Osteoblast (primary cell): ENCODE data around the gene DPP8. TPM values are rescaled to one million over a fixed set of nuclear protein-coding genes. Genes with fewer than 3 reads are reported as not detected.
"Not testable (repeated sequence)": the region's sequence is repeated elsewhere in the genome, so short reads cannot be mapped to it uniquely, and the experiment has no call there.

Source experiments
- DNase-seq: peaks from one replicate; pipeline ENCODE4 v3.0.0; 2011; ENCODE audit warnings: low spot score, mixed read lengths; ENCODE audit not compliant: insufficient read length; ENCODE audit errors: missing footprints
- H2AFZ ChIP-seq: 2 replicates; pipeline ENCODE4 v1.6.0; 2011; ENCODE audit warnings: mild to moderate bottlenecking, low read length
- H3K27ac ChIP-seq: 2 replicates; pipeline ENCODE4 v1.5.1; 2011; ENCODE audit warnings: mild to moderate bottlenecking, low read depth, low read length, moderate library complexity
- H3K27me3 ChIP-seq: 2 replicates; pipeline ENCODE4 v1.6.0; 2012; ENCODE audit warnings: mild to moderate bottlenecking, control low read depth, inconsistent platforms, low read length, moderate library complexity; ENCODE audit not compliant: insufficient read depth
- H3K36me3 ChIP-seq: 2 replicates; pipeline ENCODE4 v1.5.1; 2011; ENCODE audit warnings: mild to moderate bottlenecking, low read length, control low read depth, moderate library complexity; ENCODE audit not compliant: insufficient read depth
- H3K4me1 ChIP-seq: 2 replicates; pipeline ENCODE4 v1.5.1; 2011; ENCODE audit warnings: mild to moderate bottlenecking, low read length, control low read depth, moderate library complexity; ENCODE audit not compliant: insufficient read depth
- H3K4me2 ChIP-seq: 2 replicates; pipeline ENCODE4 v1.6.0; 2011; ENCODE audit warnings: mild to moderate bottlenecking, low read length; ENCODE audit not compliant: insufficient read depth
- H3K4me3 ChIP-seq: fragments of 200-600 bp; sonication (generic); 3 replicates; pipeline ENCODE4 v1.5.1; 2012; ENCODE audit warnings: mild to moderate bottlenecking, low read length, inconsistent platforms; ENCODE audit not compliant: insufficient read depth
- H3K79me2 ChIP-seq: 2 replicates; pipeline ENCODE4 v1.6.0; 2012; ENCODE audit warnings: mild to moderate bottlenecking, low read length, control low read depth, inconsistent platforms; ENCODE audit not compliant: insufficient read depth
- H3K9me3 ChIP-seq: 2 replicates; pipeline ENCODE4 v1.5.1; 2011; ENCODE audit warnings: low read depth, low read length, control low read depth
- H4K20me1 ChIP-seq: 2 replicates; pipeline ENCODE4 v1.6.0; 2012; ENCODE audit warnings: mild to moderate bottlenecking, low read length, control low read depth; ENCODE audit not compliant: insufficient read depth
- CTCF ChIP-seq: IDR thresholded peaks from 2 replicates; pipeline ENCODE4 v1.5.1; 2011; ENCODE audit warnings: mild to moderate bottlenecking, low read depth, low read length, moderate library complexity; ENCODE audit errors: extremely low read depth
- total RNA-seq: library from RNA; depleted of rRNA; stranded (reverse); fragments of >200 nt; gene quantifications from 2 replicates; pipeline ENCODE4 v1.2.3, GENCODE V29; 2012

The DPP8 gene
- total RNA-seq, 1 donor: 40.9 TPM

- Histone ChIP-seq H3K79me2 (peaks cover 9% of the 10 kb centered on the region), H3K4me3 (no peak overlapping the region), H4K20me1 (peaks cover 2% of the 10 kb centered on the region), H3K27me3 (no peaks in the 10 kb centered on the region), H3K9me3 (no peaks in the 10 kb centered on the region), H2AFZ (no peak overlapping the region), H3K27ac (peak overlapping the region; percentile 50), H3K4me1 (peaks cover 8% of the 10 kb centered on the region), H3K4me2 (peak overlapping the region; percentile 4), H3K36me3 (peaks cover 14% of the 10 kb centered on the region)
- peak; percentile 82 for DNase-seq
- TF ChIP-seq CTCF: no peak
Observed at GRCh38 chr15:65558336-65558735, 40.8 kb upstream of the DPP8 start.

GRCh38 chr15:65556622-65557021 lies 39.1 kb upstream of the DPP8 start:
- H3K27me3 ChIP-seq: no peaks in the 10 kb centered on the region
- H2AFZ ChIP-seq: no peak overlapping the region
- H3K79me2 ChIP-seq: peaks cover 15% of the 10 kb centered on the region
- TF ChIP-seq CTCF: no peak
- H3K36me3 ChIP-seq: peaks cover 14% of the 10 kb centered on the region
- H3K4me1 ChIP-seq: peaks cover 8% of the 10 kb centered on the region
- H3K27ac ChIP-seq: no peak overlapping the region
- no peak overlapping the region for H3K4me3 ChIP-seq
- H4K20me1 ChIP-seq: peaks cover 2% of the 10 kb centered on the region
- no peaks in the 10 kb centered on the region for H3K9me3 ChIP-seq
- no peak for DNase-seq
- H3K4me2 ChIP-seq: no peak overlapping the region

- TF ChIP-seq CTCF: no peak
- Histone ChIP-seq H3K9me3 (no peaks in the 10 kb centered on the region), H2AFZ (no peak overlapping the region), H3K4me3 (no peak overlapping the region), H4K20me1 (peaks cover 8% of the 10 kb centered on the region), H3K27me3 (no peaks in the 10 kb centered on the region), H3K36me3 (peaks cover 9% of the 10 kb centered on the region), H3K4me2 (no peak overlapping the region), H3K4me1 (peaks cover 10% of the 10 kb centered on the region), H3K27ac (no peak overlapping the region), H3K79me2 (peaks cover 36% of the 10 kb centered on the region)
- DNase-seq: no peak
Observed at GRCh38 chr15:65553691-65554090, 36.2 kb upstream of the DPP8 start.

GRCh38 chr15:65552851-65553250 lies 35.4 kb upstream of the DPP8 start:
- DNase-seq, H3K4me2 ChIP-seq, H4K20me1 ChIP-seq, H3K36me3 ChIP-seq, H2AFZ ChIP-seq, H3K4me1 ChIP-seq, H3K9me3 ChIP-seq, H3K27ac ChIP-seq, H3K27me3 ChIP-seq, H3K4me3 ChIP-seq: not testable (repeated sequence)
- peaks cover 44% of the 10 kb centered on the region for H3K79me2 ChIP-seq
